Right atrium auricular region (tissue), 2 donors: ENCODE data around the gene CDADC1. TPM values are rescaled to one million over a fixed set of nuclear protein-coding genes. Genes with fewer than 3 reads are reported as not detected.

Experiments
- DNase-seq: peaks from one replicate; pipeline ENCODE4 v3.0.0-alpha.2; 2019; ENCODE audit warnings: low spot score
- H3K27ac ChIP-seq, 2 donors: fragments of 200-600 bp; sonication (generic); 1 replicate in 1 of 2; 2 replicates in 1 of 2; pipeline ENCODE4 v1.5.1; 2016 to 2019
- H3K27me3 ChIP-seq, 2 donors: fragments of 200-600 bp; sonication (generic); one replicate each; pipeline versions ENCODE4 v1.5.1 to v1.6.0; 2017 to 2019
- H3K36me3 ChIP-seq: fragments of 200-600 bp; sonication (generic); one replicate; pipeline ENCODE4 v1.5.1; 2016
- H3K4me1 ChIP-seq, 2 donors: fragments of 200-600 bp; sonication (generic); one replicate each; pipeline versions ENCODE4 v1.5.1 to v1.6.0; 2017 to 2019
- H3K4me3 ChIP-seq, 2 donors: fragments of 200-600 bp; sonication (generic); 1 replicate in 1 of 2; 2 replicates in 1 of 2; pipeline ENCODE4 v1.5.1; 2017 to 2019; ENCODE audit warnings: mild to moderate bottlenecking in 1 of 2, moderate library complexity in 1 of 2
- H3K9me3 ChIP-seq, 2 donors: fragments of 200-600 bp; sonication (generic); one replicate each; pipeline ENCODE4 v1.5.1; 2019
- total RNA-seq, 2 donors: library from RNA; depleted of rRNA; stranded (reverse); fragments of >200 nt; gene quantifications; one replicate each; pipeline ENCODE4 v1.1.0, GENCODE V29; 2016
- TF ChIP-seq, protein P1 (sequence below), 2 donors: fragments of 200-600 bp; sonication (generic); IDR thresholded peaks; one replicate each; pipeline ENCODE4 v1.5.1; 2019; ENCODE audit warnings: antibody characterized with exemption in 2 of 2

Gene CDADC1
- total RNA-seq, 2 donors from 2014 or later, result 3.5 to 4.6 TPM

DNA sequence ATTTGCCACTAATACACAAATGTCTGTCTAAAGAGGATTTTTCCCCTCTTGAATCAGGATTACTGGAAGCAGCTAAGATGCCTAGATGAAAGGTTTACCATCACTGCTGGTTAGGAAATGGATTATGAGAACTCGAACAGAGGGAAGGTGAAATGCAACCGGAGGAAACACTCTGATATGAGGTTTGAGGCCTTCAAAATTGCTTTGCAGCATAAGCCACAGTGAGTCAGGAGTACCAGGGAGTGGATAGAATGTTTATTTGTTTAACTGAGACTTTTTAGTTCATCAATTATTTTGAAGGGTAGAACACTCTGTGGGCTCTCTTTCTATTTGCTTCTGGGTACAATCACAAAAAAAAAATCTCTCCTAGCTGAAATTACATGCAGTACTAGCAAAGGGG is 18.1 kb downstream of the CDADC1 start:
- no peak overlapping the region for H3K4me3 ChIP-seq
- H3K9me3 ChIP-seq, result no peaks in the 10 kb centered on the region
- no peaks in the 10 kb centered on the region for H3K27me3 ChIP-seq
- H3K27ac ChIP-seq, result no peak overlapping the region
- DNase-seq, result no peak
- peaks cover 37% of the 10 kb centered on the region for H3K36me3 ChIP-seq
- H3K4me1 ChIP-seq, result no peaks in the 10 kb centered on the region
- TF ChIP-seq, protein P1, sequence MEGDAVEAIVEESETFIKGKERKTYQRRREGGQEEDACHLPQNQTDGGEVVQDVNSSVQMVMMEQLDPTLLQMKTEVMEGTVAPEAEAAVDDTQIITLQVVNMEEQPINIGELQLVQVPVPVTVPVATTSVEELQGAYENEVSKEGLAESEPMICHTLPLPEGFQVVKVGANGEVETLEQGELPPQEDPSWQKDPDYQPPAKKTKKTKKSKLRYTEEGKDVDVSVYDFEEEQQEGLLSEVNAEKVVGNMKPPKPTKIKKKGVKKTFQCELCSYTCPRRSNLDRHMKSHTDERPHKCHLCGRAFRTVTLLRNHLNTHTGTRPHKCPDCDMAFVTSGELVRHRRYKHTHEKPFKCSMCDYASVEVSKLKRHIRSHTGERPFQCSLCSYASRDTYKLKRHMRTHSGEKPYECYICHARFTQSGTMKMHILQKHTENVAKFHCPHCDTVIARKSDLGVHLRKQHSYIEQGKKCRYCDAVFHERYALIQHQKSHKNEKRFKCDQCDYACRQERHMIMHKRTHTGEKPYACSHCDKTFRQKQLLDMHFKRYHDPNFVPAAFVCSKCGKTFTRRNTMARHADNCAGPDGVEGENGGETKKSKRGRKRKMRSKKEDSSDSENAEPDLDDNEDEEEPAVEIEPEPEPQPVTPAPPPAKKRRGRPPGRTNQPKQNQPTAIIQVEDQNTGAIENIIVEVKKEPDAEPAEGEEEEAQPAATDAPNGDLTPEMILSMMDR (IDR thresholded peaks at IDR 0.05), result no peak

DNA sequence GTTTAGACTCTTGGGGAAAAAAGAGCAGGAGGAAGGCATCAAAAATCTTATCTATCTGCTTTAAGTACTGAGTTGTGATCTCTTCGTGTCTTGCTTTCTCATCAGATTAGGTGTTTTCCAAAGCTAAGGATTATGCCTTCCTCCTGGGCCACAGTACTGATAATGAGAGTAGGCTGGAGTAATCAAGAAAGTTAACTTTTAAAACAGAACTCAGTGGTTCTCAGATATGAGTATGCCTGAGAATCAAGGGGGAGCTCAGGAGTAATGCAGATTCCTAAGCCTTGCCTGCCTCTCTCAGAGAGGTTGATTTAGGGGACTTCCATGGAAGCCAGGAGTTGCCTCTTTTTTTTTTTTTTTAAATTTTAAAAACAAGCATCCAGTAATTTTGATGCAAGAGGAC is 23.5 kb downstream of the CDADC1 start:
- Histone ChIP-seq H3K27ac (no peak overlapping the region), H3K4me3 (no peak overlapping the region), H3K36me3 (peaks cover 11% of the 10 kb centered on the region), H3K27me3 (no peaks in the 10 kb centered on the region), H3K4me1 (no peaks in the 10 kb centered on the region), H3K9me3 (no peaks in the 10 kb centered on the region)
- DNase-seq, result no peak
- TF ChIP-seq, protein P1 (IDR thresholded peaks at IDR 0.05), result no peak

GRCh38 chr13:49272296-49272695 is 24.6 kb downstream of the CDADC1 start:
- Histone ChIP-seq H3K36me3 (peaks cover 11% of the 10 kb centered on the region), H3K9me3 (no peaks in the 10 kb centered on the region), H3K27me3 (no peaks in the 10 kb centered on the region), H3K27ac (no peak overlapping the region), H3K4me3 (no peak overlapping the region), H3K4me1 (no peaks in the 10 kb centered on the region)
- DNase-seq, result no peak
- TF ChIP-seq, protein P1 (IDR thresholded peaks at IDR 0.05), result no peak

- H3K36me3 ChIP-seq, result no peaks in the 10 kb centered on the region
- no peaks in the 10 kb centered on the region for H3K9me3 ChIP-seq
- H3K27ac ChIP-seq, result no peak overlapping the region
- H3K4me1 ChIP-seq, result no peaks in the 10 kb centered on the region
- no peak overlapping the region for H3K4me3 ChIP-seq
- no peak for DNase-seq
- no peaks in the 10 kb centered on the region for H3K27me3 ChIP-seq
- TF ChIP-seq, protein P1 (IDR thresholded peaks at IDR 0.05), result no peak
Observed at GRCh38 chr13:49278211-49278610, 30.5 kb downstream of the CDADC1 start.

DNA sequence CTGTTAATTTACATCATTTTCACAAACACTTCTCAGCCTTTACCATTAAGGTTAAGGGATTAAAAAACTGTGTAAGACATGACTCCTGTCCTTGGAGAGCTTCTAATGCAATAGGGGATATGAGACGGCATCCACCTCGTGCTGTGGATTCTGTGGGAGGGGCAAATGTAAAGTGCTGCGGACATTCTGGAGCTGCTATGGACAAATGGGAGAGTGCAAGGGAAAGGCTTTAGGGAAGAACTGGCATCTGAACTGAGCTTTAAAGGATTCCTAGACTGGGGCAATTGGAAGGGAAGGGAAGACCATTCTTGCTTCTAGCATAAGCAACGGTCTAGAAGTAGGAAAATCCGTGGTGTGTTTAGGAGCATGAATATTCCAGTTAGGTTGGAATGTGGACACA is 31.4 kb downstream of the CDADC1 start:
- DNase-seq, result no peak
- TF ChIP-seq, protein P1 (IDR thresholded peaks at IDR 0.05), result no peak
- no peaks in the 10 kb centered on the region for H3K4me1 ChIP-seq

GRCh38 chr13:49279885-49280284 is 32.2 kb downstream of the CDADC1 start:
- no peaks in the 10 kb centered on the region for H3K36me3 ChIP-seq
- H3K27ac ChIP-seq, result no peak overlapping the region
- TF ChIP-seq, protein P1 (IDR thresholded peaks at IDR 0.05), result no peak
- H3K4me3 ChIP-seq, result no peak overlapping the region
- DNase-seq, result no peak
- H3K4me1 ChIP-seq, result no peaks in the 10 kb centered on the region
- H3K9me3 ChIP-seq, result no peaks in the 10 kb centered on the region
- H3K27me3 ChIP-seq, result no peaks in the 10 kb centered on the region

More for the DNA sequence above, 31.4 kb downstream of the CDADC1 start:
- Histone ChIP-seq H3K4me3 (no peak overlapping the region), H3K27ac (no peak overlapping the region), H3K27me3 (no peaks in the 10 kb centered on the region), H3K9me3 (no peaks in the 10 kb centered on the region), H3K36me3 (no peaks in the 10 kb centered on the region)
